ENCODE data around the gene ARL15.

ARL15 gene

DNA sequence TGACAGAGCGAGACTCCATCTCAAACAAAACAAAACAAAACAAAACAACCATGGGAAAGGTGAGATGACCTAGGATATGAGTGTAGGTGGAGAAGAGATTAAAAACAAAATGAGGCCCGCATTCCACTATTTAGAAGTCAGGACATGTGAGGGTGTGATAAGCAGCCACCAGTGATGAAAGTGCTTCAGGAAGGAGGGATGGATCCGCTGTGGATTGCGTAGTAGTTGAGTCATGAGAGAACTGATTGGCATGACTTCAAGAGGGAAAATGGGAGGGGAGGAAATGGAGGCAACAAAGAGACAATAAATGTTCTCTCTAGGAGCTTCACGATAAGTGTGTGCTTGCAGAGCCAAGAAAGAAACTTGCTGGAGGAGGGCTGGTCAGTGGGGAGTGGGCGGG is 367.6 kb downstream of the ARL15 start:
- no peaks in the 10 kb centered on the region for H3K9me3 ChIP-seq (ENCODE audit: low read length)
- no peak overlapping the region for H3K27ac ChIP-seq (ENCODE audit: low read depth, low read length)
- no peak overlapping the region for H3K9ac ChIP-seq (ENCODE audit: low read length)
- no peaks in the 10 kb centered on the region for H3K4me1 ChIP-seq (ENCODE audit: insufficient read depth, low read length)
- no peaks in the 10 kb centered on the region for H3K36me3 ChIP-seq (ENCODE audit: insufficient read depth, low read length)
- H3K4me3 ChIP-seq (ENCODE audit: low read depth in 1 of 2, low read length in 2 of 2), result no peak overlapping the region
- no peaks in the 10 kb centered on the region for H3K27me3 ChIP-seq (ENCODE audit: control insufficient read depth in 1 of 2, insufficient read depth in 2 of 2, low read length in 2 of 2)

DNA sequence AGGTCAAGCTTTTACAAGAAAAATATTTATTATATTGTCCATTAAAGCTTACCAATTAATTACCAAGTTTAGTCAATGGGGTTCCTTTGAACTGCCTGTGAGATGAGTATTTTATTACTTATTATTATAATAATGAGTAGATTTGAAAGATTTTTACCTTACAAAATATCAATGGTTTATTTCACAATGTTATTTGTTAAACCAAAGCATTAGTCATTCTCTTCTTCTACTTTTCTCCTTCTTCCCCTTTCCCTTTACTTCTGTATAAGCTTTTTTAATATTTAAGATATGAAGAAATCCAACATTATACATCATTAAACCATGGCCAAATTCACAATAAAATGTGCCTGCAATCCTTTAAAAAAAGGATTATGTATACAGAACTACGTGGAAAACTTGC is 369.5 kb downstream of the ARL15 start:
- Histone ChIP-seq H3K36me3 (ENCODE audit: insufficient read depth, low read length) (no peaks in the 10 kb centered on the region), H3K27me3 (ENCODE audit: control insufficient read depth in 1 of 2, insufficient read depth in 2 of 2, low read length in 2 of 2) (no peaks in the 10 kb centered on the region), H3K4me3 (ENCODE audit: low read depth in 1 of 2, low read length in 2 of 2) (no peak overlapping the region), H3K9me3 (ENCODE audit: low read length) (no peaks in the 10 kb centered on the region), H3K27ac (ENCODE audit: low read depth, low read length) (no peak overlapping the region), H3K4me1 (ENCODE audit: insufficient read depth, low read length) (no peaks in the 10 kb centered on the region), H3K9ac (ENCODE audit: low read length) (no peak overlapping the region)

DNA sequence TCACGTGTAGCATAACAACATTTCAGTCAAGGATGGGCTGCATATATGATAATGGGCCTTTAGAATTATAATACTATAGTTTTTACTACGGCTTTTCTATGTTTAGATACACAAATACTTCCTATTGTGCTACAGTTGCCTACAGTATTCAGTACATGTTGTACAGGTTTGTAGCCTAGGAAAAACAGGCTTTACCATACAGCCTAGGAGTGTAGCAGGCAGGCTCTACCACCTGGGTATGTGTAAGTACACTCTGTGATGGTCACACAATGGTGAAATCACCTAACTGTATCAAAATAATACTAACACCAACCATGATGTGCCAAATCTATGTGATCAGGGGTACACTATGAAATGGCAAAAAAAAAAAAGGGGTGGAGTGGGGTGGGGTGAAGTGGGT is 372.9 kb downstream of the ARL15 start:
- H3K4me1 ChIP-seq (ENCODE audit: insufficient read depth, low read length), result no peaks in the 10 kb centered on the region
- no peaks in the 10 kb centered on the region for H3K36me3 ChIP-seq (ENCODE audit: insufficient read depth, low read length)
- H3K9me3 ChIP-seq (ENCODE audit: low read length), result no peaks in the 10 kb centered on the region
- H3K9ac ChIP-seq (ENCODE audit: low read length), result no peak overlapping the region
- H3K27me3 ChIP-seq (ENCODE audit: control insufficient read depth in 1 of 2, insufficient read depth in 2 of 2, low read length in 2 of 2), result no peaks in the 10 kb centered on the region
- H3K27ac ChIP-seq (ENCODE audit: low read depth, low read length), result no peak overlapping the region
- H3K4me3 ChIP-seq (ENCODE audit: low read depth in 1 of 2, low read length in 2 of 2), result no peak overlapping the region

DNA sequence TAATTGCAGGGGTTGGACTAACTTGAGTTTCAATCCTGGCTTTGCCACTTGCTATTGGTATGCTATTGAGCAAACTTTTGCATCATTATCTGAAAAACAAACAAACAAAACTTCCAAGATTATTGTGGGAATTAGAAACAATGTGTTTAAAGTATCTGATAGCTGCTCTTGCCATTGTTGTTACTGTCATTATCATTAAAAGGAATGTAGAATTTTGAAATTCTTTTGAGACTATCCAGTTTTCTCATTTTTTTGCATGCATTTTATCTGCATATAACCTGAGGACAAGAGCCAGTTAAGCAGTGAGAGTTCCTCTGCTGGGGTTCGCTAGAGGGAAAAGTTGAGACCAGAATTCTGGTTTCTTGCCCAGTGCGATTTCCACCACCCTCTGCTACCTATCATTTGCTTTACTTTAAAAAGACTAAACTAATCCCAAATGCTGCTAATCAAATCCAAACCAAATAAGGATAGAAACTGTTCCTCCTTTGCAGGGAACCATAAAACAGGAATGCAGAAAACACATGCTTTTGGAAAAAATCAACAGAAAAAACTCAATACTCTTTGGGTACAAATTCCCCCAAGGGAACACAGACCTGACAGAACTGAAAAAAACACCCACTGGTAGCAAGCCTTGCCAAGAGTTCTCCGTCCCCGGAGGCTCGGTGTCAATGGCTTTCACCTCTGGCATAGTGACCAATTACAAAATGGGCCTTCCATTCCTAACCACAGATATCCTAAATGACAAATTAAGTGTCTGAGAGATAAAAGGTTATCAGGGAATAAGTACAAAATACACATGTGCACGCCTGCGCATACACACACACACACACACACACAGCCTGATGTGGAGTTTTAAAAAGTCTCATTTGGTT is 373.7 kb downstream of the ARL15 start:
- no peaks in the 10 kb centered on the region for H3K36me3 ChIP-seq (ENCODE audit: insufficient read depth, low read length)
- no peaks in the 10 kb centered on the region for H3K4me1 ChIP-seq (ENCODE audit: insufficient read depth, low read length)
- no peak overlapping the region for H3K4me3 ChIP-seq (ENCODE audit: low read depth in 1 of 2, low read length in 2 of 2)
- H3K27me3 ChIP-seq (ENCODE audit: control insufficient read depth in 1 of 2, insufficient read depth in 2 of 2, low read length in 2 of 2), result no peaks in the 10 kb centered on the region
- no peaks in the 10 kb centered on the region for H3K9me3 ChIP-seq (ENCODE audit: low read length)
- H3K9ac ChIP-seq (ENCODE audit: low read length), result no peak overlapping the region
- H3K27ac ChIP-seq (ENCODE audit: low read depth, low read length), result no peak overlapping the region

DNA sequence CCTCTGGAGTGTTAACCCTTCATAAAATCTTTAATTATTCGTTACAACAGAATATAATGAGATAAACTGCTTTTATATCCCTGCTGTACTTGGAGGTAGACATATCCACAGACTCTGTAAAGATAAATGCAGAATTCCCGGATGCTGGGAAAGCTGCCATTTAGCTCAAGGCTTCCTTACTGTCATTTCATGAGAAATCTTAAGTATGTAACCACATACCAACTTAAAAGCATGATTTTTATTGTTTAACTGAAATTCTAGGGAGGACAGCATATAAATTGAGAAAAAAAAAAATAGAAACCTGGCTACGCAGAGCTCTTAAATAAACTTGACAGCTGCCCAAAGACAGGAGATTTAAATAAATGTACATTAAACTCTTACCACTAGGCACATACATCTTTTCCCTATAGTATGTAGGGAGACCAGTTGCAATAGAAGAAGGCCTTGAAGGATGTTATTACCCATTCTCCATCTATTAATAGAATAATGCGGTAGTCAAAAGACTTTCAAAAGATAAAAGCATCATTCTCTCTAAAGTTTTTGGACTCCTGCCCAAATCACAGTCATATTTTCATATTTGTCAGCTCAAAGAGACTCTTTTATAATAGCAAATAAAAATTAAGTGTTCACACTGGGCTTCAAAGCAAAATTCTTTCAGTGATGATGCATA is 376.1 kb downstream of the ARL15 start:
- Histone ChIP-seq H3K9ac (ENCODE audit: low read length) (no peak overlapping the region), H3K4me3 (ENCODE audit: low read depth in 1 of 2, low read length in 2 of 2) (no peak overlapping the region), H3K27ac (ENCODE audit: low read depth, low read length) (no peak overlapping the region)

DNA sequence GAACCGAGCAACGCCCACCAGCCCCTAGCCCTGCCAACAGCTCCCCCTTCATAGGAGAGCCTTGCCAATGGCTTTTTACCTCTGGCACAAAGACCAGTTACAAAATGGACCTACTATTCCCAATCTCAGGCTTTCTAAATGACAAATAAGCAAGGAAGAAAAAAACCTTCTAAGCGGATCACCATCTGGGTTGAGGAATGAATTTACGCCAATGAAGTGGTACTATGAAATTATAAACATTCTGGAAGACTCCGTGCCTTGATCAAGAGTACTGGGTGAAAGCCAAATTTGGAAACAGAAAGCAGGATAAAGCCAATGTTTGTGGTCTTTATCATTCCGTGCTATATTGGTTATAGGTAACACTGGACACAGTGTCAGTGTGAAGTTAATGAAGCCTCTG is 378.0 kb downstream of the ARL15 start:
- no peak overlapping the region for H3K4me3 ChIP-seq (ENCODE audit: low read depth in 1 of 2, low read length in 2 of 2)
- no peaks in the 10 kb centered on the region for H3K36me3 ChIP-seq (ENCODE audit: insufficient read depth, low read length)
- no peak overlapping the region for H3K27ac ChIP-seq (ENCODE audit: low read depth, low read length)
- no peak overlapping the region for H3K9ac ChIP-seq (ENCODE audit: low read length)
- no peaks in the 10 kb centered on the region for H3K9me3 ChIP-seq (ENCODE audit: low read length)
- H3K4me1 ChIP-seq (ENCODE audit: insufficient read depth, low read length), result peaks cover 7% of the 10 kb centered on the region
- H3K27me3 ChIP-seq (ENCODE audit: control insufficient read depth in 1 of 2, insufficient read depth in 2 of 2, low read length in 2 of 2), result no peaks in the 10 kb centered on the region

More for the DNA sequence above, 376.1 kb downstream of the ARL15 start:
- Histone ChIP-seq H3K36me3 (ENCODE audit: insufficient read depth, low read length) (no peaks in the 10 kb centered on the region), H3K9me3 (ENCODE audit: low read length) (no peaks in the 10 kb centered on the region), H3K27me3 (ENCODE audit: control insufficient read depth in 1 of 2, insufficient read depth in 2 of 2, low read length in 2 of 2) (no peaks in the 10 kb centered on the region), H3K4me1 (ENCODE audit: insufficient read depth, low read length) (no peaks in the 10 kb centered on the region)

DNA sequence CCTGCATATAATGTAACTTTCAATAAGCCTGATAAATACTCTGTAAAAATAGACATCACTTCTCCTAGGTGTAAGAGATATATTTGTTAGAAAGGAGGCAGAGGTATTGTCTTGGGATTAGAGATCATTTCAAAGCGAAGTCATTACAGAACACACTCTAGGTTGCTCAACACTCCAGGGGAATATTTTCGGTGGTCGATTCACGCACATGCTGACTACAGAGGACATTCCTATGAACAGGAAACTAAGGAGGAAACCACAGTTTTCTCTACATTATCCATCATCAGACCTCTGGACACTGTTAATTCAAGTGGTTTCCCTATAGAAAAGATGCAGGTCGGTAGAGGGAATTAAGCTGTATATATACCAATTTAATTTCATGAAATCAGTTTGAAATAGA is 379.9 kb downstream of the ARL15 start:
- Histone ChIP-seq H3K9ac (ENCODE audit: low read length) (no peak overlapping the region), H3K27me3 (ENCODE audit: control insufficient read depth in 1 of 2, insufficient read depth in 2 of 2, low read length in 2 of 2) (no peaks in the 10 kb centered on the region), H3K36me3 (ENCODE audit: insufficient read depth, low read length) (no peaks in the 10 kb centered on the region)

DNA sequence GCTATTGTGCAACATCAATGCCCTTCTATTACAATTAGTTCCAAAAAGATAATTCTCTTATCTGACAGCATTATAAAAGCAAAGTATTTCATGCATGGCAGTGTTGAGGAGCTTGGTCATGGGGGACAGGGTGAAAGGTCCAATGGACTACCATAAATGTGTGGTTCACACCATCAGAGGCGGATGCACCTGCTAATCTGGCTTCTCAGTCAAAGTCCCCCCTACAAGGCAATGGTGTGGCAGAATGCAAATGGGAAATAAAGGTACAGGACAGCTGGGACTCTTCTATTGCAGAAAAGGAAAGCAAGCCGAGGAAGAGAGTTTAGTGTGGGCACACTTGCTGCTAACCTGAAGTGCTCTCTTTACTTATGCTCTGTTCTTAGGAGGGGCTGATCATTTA is 380.8 kb downstream of the ARL15 start:
- no peak overlapping the region for H3K27ac ChIP-seq (ENCODE audit: low read depth, low read length)
- peaks cover 8% of the 10 kb centered on the region for H3K4me1 ChIP-seq (ENCODE audit: insufficient read depth, low read length)
- H3K9ac ChIP-seq (ENCODE audit: low read length), result no peak overlapping the region
- no peak overlapping the region for H3K4me3 ChIP-seq (ENCODE audit: low read depth in 1 of 2, low read length in 2 of 2)
- H3K27me3 ChIP-seq (ENCODE audit: control insufficient read depth in 1 of 2, insufficient read depth in 2 of 2, low read length in 2 of 2), result no peaks in the 10 kb centered on the region
- H3K36me3 ChIP-seq (ENCODE audit: insufficient read depth, low read length), result no peaks in the 10 kb centered on the region
- no peaks in the 10 kb centered on the region for H3K9me3 ChIP-seq (ENCODE audit: low read length)

More for the DNA sequence above, 379.9 kb downstream of the ARL15 start:
- Histone ChIP-seq H3K4me3 (ENCODE audit: low read depth in 1 of 2, low read length in 2 of 2) (no peak overlapping the region), H3K9me3 (ENCODE audit: low read length) (no peaks in the 10 kb centered on the region), H3K4me1 (ENCODE audit: insufficient read depth, low read length) (peaks cover 7% of the 10 kb centered on the region), H3K27ac (ENCODE audit: low read depth, low read length) (no peak overlapping the region)

DNA sequence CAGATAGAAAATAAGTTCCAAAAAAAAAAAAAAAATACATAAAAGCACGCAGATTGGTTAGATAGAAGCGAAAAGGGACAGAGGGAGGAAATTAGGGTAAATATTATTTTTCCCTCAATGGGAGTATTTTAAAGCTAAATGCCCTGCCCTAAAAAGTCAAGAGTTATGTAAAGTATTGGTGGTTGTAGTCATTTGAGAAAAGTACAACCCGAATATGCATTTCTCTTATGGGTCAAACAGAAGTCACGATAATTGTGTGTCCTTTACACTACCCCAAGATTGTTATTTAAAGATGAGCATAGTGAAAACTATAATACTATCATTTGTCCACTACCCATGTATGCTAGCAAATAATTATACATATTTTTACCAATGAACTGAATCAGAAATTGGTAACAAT is 381.2 kb downstream of the ARL15 start:
- Histone ChIP-seq H3K4me1 (ENCODE audit: insufficient read depth, low read length) (peaks cover 12% of the 10 kb centered on the region), H3K27ac (ENCODE audit: low read depth, low read length) (no peak overlapping the region), H3K9ac (ENCODE audit: low read length) (no peak overlapping the region), H3K27me3 (ENCODE audit: control insufficient read depth in 1 of 2, insufficient read depth in 2 of 2, low read length in 2 of 2) (no peaks in the 10 kb centered on the region), H3K4me3 (ENCODE audit: low read depth in 1 of 2, low read length in 2 of 2) (no peak overlapping the region), H3K9me3 (ENCODE audit: low read length) (no peaks in the 10 kb centered on the region), H3K36me3 (ENCODE audit: insufficient read depth, low read length) (no peaks in the 10 kb centered on the region)

DNA sequence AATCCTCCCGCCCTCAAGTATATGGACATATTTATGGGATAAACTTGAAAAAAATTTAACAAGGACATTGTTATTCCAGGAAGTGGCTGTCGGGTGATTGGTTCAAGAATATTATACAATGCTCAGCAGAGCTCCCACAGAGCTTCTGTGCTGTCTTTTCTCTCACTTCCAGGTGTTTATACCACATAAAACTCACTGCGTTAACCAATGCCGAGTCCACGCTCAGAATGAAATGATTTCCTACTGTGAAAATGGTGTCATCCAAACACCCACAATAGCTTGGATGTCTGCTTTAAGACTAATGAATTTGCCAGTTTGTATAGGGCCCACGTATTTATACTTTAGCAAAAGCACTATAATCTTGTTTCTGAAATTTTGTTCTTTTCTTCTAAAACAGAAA is 381.7 kb downstream of the ARL15 start:
- no peaks in the 10 kb centered on the region for H3K9me3 ChIP-seq (ENCODE audit: low read length)
- H3K27ac ChIP-seq (ENCODE audit: low read depth, low read length), result no peak overlapping the region
- no peak overlapping the region for H3K9ac ChIP-seq (ENCODE audit: low read length)
- no peaks in the 10 kb centered on the region for H3K36me3 ChIP-seq (ENCODE audit: insufficient read depth, low read length)
- no peak overlapping the region for H3K4me3 ChIP-seq (ENCODE audit: low read depth in 1 of 2, low read length in 2 of 2)
- no peaks in the 10 kb centered on the region for H3K27me3 ChIP-seq (ENCODE audit: control insufficient read depth in 1 of 2, insufficient read depth in 2 of 2, low read length in 2 of 2)
- H3K4me1 ChIP-seq (ENCODE audit: insufficient read depth, low read length), result peaks cover 16% of the 10 kb centered on the region

DNA sequence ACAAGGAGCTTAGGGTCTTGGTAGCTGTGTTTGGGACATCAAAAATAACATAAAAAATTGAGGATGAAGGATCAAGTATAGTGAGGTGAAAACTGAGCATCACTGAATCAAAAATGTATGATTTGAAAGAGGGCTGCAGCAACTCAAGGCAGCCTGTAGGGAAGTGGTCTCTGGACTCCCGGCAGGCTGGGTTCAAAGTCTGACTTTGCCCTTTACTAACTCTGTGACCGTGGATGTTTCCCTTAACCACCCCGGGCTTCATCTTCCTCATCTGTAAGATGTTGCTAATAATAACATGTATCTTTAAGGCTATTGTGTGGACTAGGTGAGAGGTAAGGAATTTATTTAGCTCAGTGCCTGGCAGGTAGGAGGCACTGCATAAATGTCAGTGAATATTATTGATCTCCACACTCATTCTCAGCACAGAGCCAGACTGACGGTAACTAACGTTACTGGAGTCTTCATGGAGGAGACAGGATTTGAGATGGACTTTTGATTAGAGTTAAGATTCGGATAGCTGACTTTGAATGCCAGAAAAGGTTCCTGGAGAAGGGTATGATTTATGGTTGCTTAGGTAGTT is 382.6 kb downstream of the ARL15 start:
- no peaks in the 10 kb centered on the region for H3K9me3 ChIP-seq (ENCODE audit: low read length)
- no peak overlapping the region for H3K9ac ChIP-seq (ENCODE audit: low read length)
- H3K27ac ChIP-seq (ENCODE audit: low read depth, low read length), result no peak overlapping the region
- no peaks in the 10 kb centered on the region for H3K36me3 ChIP-seq (ENCODE audit: insufficient read depth, low read length)
- H3K4me3 ChIP-seq (ENCODE audit: low read depth in 1 of 2, low read length in 2 of 2), result no peak overlapping the region
- H3K4me1 ChIP-seq (ENCODE audit: insufficient read depth, low read length), result peaks cover 16% of the 10 kb centered on the region
- H3K27me3 ChIP-seq (ENCODE audit: control insufficient read depth in 1 of 2, insufficient read depth in 2 of 2, low read length in 2 of 2), result no peaks in the 10 kb centered on the region
